GM12878 (cell line): ENCODE data around the gene ZNF132. TPM values are rescaled to one million over a fixed set of nuclear protein-coding genes. Genes with fewer than 3 reads are reported as not detected.

ENCODE experiments used
- ATAC-seq: fragments of 200-7000 bp; cut with Tn5 transposase; 3 replicates; pipeline ENCODE4 v1.9.1; 2020; ENCODE audit warnings: mild to moderate bottlenecking, moderate library complexity
- BruUV-seq: library from RNA; stranded (reverse); fragments of 400-500 nt; replicated peaks from 2 replicates; lab custom pipeline; 2021; lab: Mats Ljungman, UMichigan
- CTCF ChIA-PET: fragments of 300-600 bp; sonication (Branson Sonifier 250); formaldehyde crosslinking; extraction: SDS; loops from one replicate; lab custom pipeline; 2021; ENCODE audit warnings: inconsistent platforms; lab: Yijun Ruan, JAX
- POLR2A ChIA-PET: fragments of 350-600 bp; formaldehyde crosslinking; extraction: SDS; loops from one replicate; lab custom pipeline; 2021; ENCODE audit warnings: inconsistent platforms; lab: Charles Lee
- RAD21 ChIA-PET: fragments of 300-600 bp; sonication (Branson Sonifier 250); formaldehyde crosslinking; loops from one replicate; lab custom pipeline; 2023; ENCODE audit warnings: antibody characterized with exemption; ENCODE audit not compliant: unreplicated experiment; lab: Charles Lee
- SMC1A ChIA-PET: fragments of 300-600 bp; sonication (Branson Sonifier 250); formaldehyde crosslinking; loops from one replicate; lab custom pipeline; 2023; ENCODE audit not compliant: unreplicated experiment, uncharacterized antibody; lab: Charles Lee
- DNase-seq: peaks from one replicate; pipeline ENCODE4 v3.0.0-alpha.2; 2011; ENCODE audit warnings: low read depth, low spot score
- FAIRE-seq: peaks from 3 replicates; lab custom pipeline; 2011; peaks lifted over from hg19 to GRCh38; lab: Jason Lieb, UNC
- H2AFZ ChIP-seq: 2 replicates; pipeline ENCODE4 v1.6.0; 2011; ENCODE audit warnings: low read depth, low read length, control low read depth; ENCODE audit not compliant: control insufficient read depth
- H3K27ac ChIP-seq: 2 replicates; pipeline ENCODE4 v1.5.1; 2011; ENCODE audit warnings: control low read depth; ENCODE audit not compliant: control insufficient read depth, insufficient read depth
- H3K27me3 ChIP-seq, 2 experiments: replicated peaks in 1 of 2; 2 replicates each; pipeline versions ENCODE4 v1.6.0 to v1.6.1; 2011; ENCODE audit warnings: low read length in 1 of 2; ENCODE audit not compliant: control insufficient read depth in 2 of 2, insufficient read depth in 2 of 2
- H3K36me3 ChIP-seq, 2 experiments: 2 replicates each; pipeline ENCODE4 v1.5.1; 2011; ENCODE audit warnings: low read length in 1 of 2; ENCODE audit not compliant: control insufficient read depth in 2 of 2, insufficient read depth in 2 of 2
- H3K4me1 ChIP-seq: 2 replicates; pipeline ENCODE4 v1.6.1; 2011; ENCODE audit warnings: mild to moderate bottlenecking, low read length, moderate library complexity, mixed read lengths; ENCODE audit not compliant: control insufficient read depth, insufficient read depth
- H3K4me2 ChIP-seq: 2 replicates; pipeline ENCODE4 v1.6.0; 2011; ENCODE audit warnings: control low read depth; ENCODE audit not compliant: control insufficient read depth, insufficient read depth
- H3K4me3 ChIP-seq: fragments of 200-600 bp; sonication (generic); 2 replicates; pipeline ENCODE4 v1.5.1; 2016
- H3K79me2 ChIP-seq: 2 replicates; pipeline ENCODE4 v1.6.0; 2011; ENCODE audit warnings: low read length; ENCODE audit not compliant: control insufficient read depth, insufficient read depth
- H3K9ac ChIP-seq: 2 replicates; pipeline ENCODE4 v1.8.0; 2011; ENCODE audit warnings: low read length, control low read depth, mixed read lengths; ENCODE audit not compliant: control insufficient read depth, insufficient read depth
- H3K9me3 ChIP-seq: replicated peaks from 3 replicates; pipeline ENCODE4 v1.5.1; 2011; ENCODE audit warnings: mild to moderate bottlenecking, low read length; ENCODE audit not compliant: control insufficient read depth, insufficient read depth
- H4K20me1 ChIP-seq: 2 replicates; pipeline ENCODE4 v1.6.0; 2011; ENCODE audit not compliant: control insufficient read depth, insufficient read depth
- BCLAF1 ChIP-seq: fragments of 450-650 bp; IDR thresholded peaks from 2 replicates; pipeline ENCODE4 v1.6.1; 2017; ENCODE audit warnings: antibody characterized with exemption, mild to moderate bottlenecking, moderate library complexity
- CBX3 ChIP-seq: fragments of 200-600 bp; sonication (generic); IDR thresholded peaks from 2 replicates; pipeline ENCODE4 v1.6.1; 2016; ENCODE audit warnings: low read depth, borderline replicate concordance
- CREM ChIP-seq: IDR thresholded peaks from 2 replicates; pipeline ENCODE4 v1.6.1; 2014; ENCODE audit warnings: antibody characterized with exemption, low read depth
- HDAC6 ChIP-seq: fragments of 200-600 bp; sonication (generic); IDR thresholded peaks from one replicate; pipeline ENCODE4 v1.8.0; 2017; ENCODE audit warnings: antibody characterized with exemption; ENCODE audit not compliant: unreplicated experiment
- JUND ChIP-seq: IDR thresholded peaks from 2 replicates; pipeline ENCODE4 v1.6.1; 2012; ENCODE audit warnings: low read depth, mild to moderate bottlenecking, low read length, improper control_type of control experiment, moderate library complexity
- MAX ChIP-seq: IDR thresholded peaks from 2 replicates; pipeline ENCODE4 v1.6.1; 2012; ENCODE audit warnings: low read depth, low read length, improper control_type of control experiment
- NBN ChIP-seq: fragments of 450-650 bp; IDR thresholded peaks from 2 replicates; pipeline ENCODE4 v1.6.1; 2016
- NR2F1 ChIP-seq: fragments of 450-650 bp; conservative IDR thresholded peaks from 2 replicates; pipeline ENCODE4 v1.6.1; 2017; ENCODE audit warnings: mild to moderate bottlenecking
- RBBP5 ChIP-seq: fragments of 200-600 bp; sonication (generic); conservative IDR thresholded peaks from 2 replicates; pipeline ENCODE4 v1.6.1; 2016
- SPI1 ChIP-seq: IDR thresholded peaks from 2 replicates; pipeline ENCODE4 v1.6.1; 2011; ENCODE audit warnings: low read depth, mild to moderate bottlenecking, low read length, moderate library complexity, borderline replicate concordance; ENCODE audit not compliant: insufficient read depth
- TCF3 ChIP-seq: IDR thresholded peaks from 2 replicates; pipeline ENCODE4 v1.6.1; 2012; ENCODE audit warnings: low read depth, mild to moderate bottlenecking, low read length, borderline replicate concordance; ENCODE audit not compliant: insufficient read depth
- YY1 ChIP-seq: IDR thresholded peaks from 2 replicates; pipeline ENCODE4 v1.6.1; 2011; ENCODE audit warnings: low read depth, mild to moderate bottlenecking, low read length
- ZNF384 ChIP-seq: IDR thresholded peaks from 2 replicates; pipeline ENCODE4 v1.6.1; 2012; ENCODE audit warnings: low read depth, mild to moderate bottlenecking, low read length, improper control_type of control experiment, borderline replicate concordance
- WGBS: methylation state at CpG from one replicate; pipeline ENCODE4 v1.1.6; 2016; ENCODE audit warnings: low lambda C conversion rate; ENCODE audit not compliant: insufficient replicate concordance, insufficient coverage; ENCODE audit errors: missing lambda C conversion rate; 5-methylcytosine and 5-hydroxymethylcytosine counted together
- in situ Hi-C: fragments of 300-500 bp; cut with MboI; formaldehyde crosslinking; loops from 9 replicates; pipeline ENCODE4 v1.14.3; 2018; ENCODE audit warnings: mixed read lengths
- intact Hi-C: fragments of 100-400 bp; cut with micrococcal nuclease; formaldehyde crosslinking; loops from one replicate; pipeline ENCODE4 v1.14.2; 2022; ENCODE audit not compliant: unreplicated experiment
- polyA plus RNA-seq, 11 experiments: library from polyadenylated mRNA; depleted of rRNA in 4 of 11; unstranded in 6 of 11; stranded (reverse) in 5 of 11; fragments of >200 nt; fragmentation: Nextera tagmentation in 4 of 11; fragmentation: Illumina TruSeq in 1 of 11; extraction: Ambion mirVana in 4 of 11; extraction: Trizol in 1 of 11; gene quantifications; 1 replicate in 1 of 11; 2 replicates in 10 of 11; pipeline versions ENCODE4 v1.2.1 to v1.2.3, GENCODE V29; 2011 to 2016; ENCODE audit warnings: inconsistent platforms in 2 of 11, missing spikeins in 2 of 11, low read depth in 1 of 11
- total RNA-seq, 4 experiments: library from RNA; depleted of rRNA in 3 of 4; stranded (reverse); fragments of >200 nt in 3 of 4; fragmentation: Illumina TruSeq in 1 of 4; extraction: Trizol in 1 of 4; gene quantifications; 2 replicates each; pipeline versions ENCODE4 v1.2.1 to v1.2.3, GENCODE V29; 2013 to 2021

ZNF132 gene
- total and polyA plus RNA-seq, 10 of the 15 experiments (the other 5 are each of a cell fraction or from before 2014, with no cell fraction given), result 0.56 to 4.0 (median 2.3) TPM

- no peak for TF ChIP-seq BCLAF1
- TF ChIP-seq JUND, result no peak
- no peak for TF ChIP-seq ZNF384
- TF ChIP-seq MAX, result no peak
- no peak for TF ChIP-seq YY1
- TF ChIP-seq NBN, result no peak
- TF ChIP-seq HDAC6, result no peak
- TF ChIP-seq RBBP5, result no peak
Measured at GRCh38 chr19:58428617-58429016, 11.3 kb downstream of the ZNF132 start (continued).

GRCh38 chr19:58417071-58417470, 22.9 kb downstream of the ZNF132 start:
- 89% methylated on average over 7 of the region's 7 CpGs for WGBS
- Histone ChIP-seq H3K79me2 (no peaks in the 10 kb centered on the region), H3K4me1 (no peaks in the 10 kb centered on the region), H3K4me3 (no peak overlapping the region), H3K9me3 (peaks cover 6% of the 10 kb centered on the region), H3K36me3 (peaks cover 8 to 17% of the 10 kb centered on the region in 2 experiments), H4K20me1 (no peaks in the 10 kb centered on the region), H3K9ac (no peak overlapping the region), H3K27ac (no peak overlapping the region), H2AFZ (no peak overlapping the region), H3K27me3 (no peaks in the 10 kb centered on the region), H3K4me2 (no peak overlapping the region)
- ATAC-seq (no peak), FAIRE-seq (no peak), DNase-seq (no peak)
- ChIA-PET POLR2A (no interaction called here), SMC1A (no interaction called here), CTCF (no interaction called here), RAD21 (no interaction called here)
- in situ Hi-C loops (no loop called here), intact Hi-C loops (no loop called here)
- no peak for TF ChIP-seq TCF3
- no peak for TF ChIP-seq NR2F1
- no peak for TF ChIP-seq CBX3
- TF ChIP-seq SPI1, result no peak
- TF ChIP-seq CREM, result no peak
- BruUV-seq, result no TSS peak
